ENCODE data around the gene WDR35.
"Not testable (repeated sequence)": the region's sequence is repeated elsewhere in the genome, so short reads cannot be mapped to it uniquely, and the experiment has no call there.

The WDR35 gene

GRCh38 chr2:19881221-19881907, 108.5 kb downstream of the WDR35 start:
- 72 to 94% methylated on average over 2 of the region's 2 CpGs for WGBS, 2 experiments (ENCODE audit: insufficient coverage in 2 of 2)
- Histone ChIP-seq H3K4me3 (ENCODE audit: extremely low read depth, insufficient read depth, low read length, poor library complexity, severe bottlenecking) (no peak overlapping the region), H3K4me1 (ENCODE audit: control insufficient read depth, insufficient read depth, low read length, poor library complexity, severe bottlenecking) (no peaks in the 10 kb centered on the region), H3K36me3 (ENCODE audit: control insufficient read depth, insufficient read depth, low read length) (no peaks in the 10 kb centered on the region), H3K27ac (ENCODE audit: low read depth, low read length, severe bottlenecking) (no peak overlapping the region), H3K9me3 (ENCODE audit: control insufficient read depth, low read length) (no peaks in the 10 kb centered on the region)

GRCh38 chr2:19880191-19880590, 109.7 kb downstream of the WDR35 start:
- H3K4me3 ChIP-seq (ENCODE audit: extremely low read depth, insufficient read depth, low read length, poor library complexity, severe bottlenecking); H3K4me1 ChIP-seq (ENCODE audit: control insufficient read depth, insufficient read depth, low read length, poor library complexity, severe bottlenecking); H3K27ac ChIP-seq (ENCODE audit: low read depth, low read length, severe bottlenecking); H3K36me3 ChIP-seq (ENCODE audit: control insufficient read depth, insufficient read depth, low read length); H3K9me3 ChIP-seq (ENCODE audit: control insufficient read depth, low read length): not testable (repeated sequence)

- Histone ChIP-seq H3K27ac (ENCODE audit: low read depth, low read length, severe bottlenecking) (no peak overlapping the region), H3K36me3 (ENCODE audit: control insufficient read depth, insufficient read depth, low read length) (no peaks in the 10 kb centered on the region), H3K4me3 (ENCODE audit: extremely low read depth, insufficient read depth, low read length, poor library complexity, severe bottlenecking) (no peak overlapping the region), H3K4me1 (ENCODE audit: control insufficient read depth, insufficient read depth, low read length, poor library complexity, severe bottlenecking) (no peaks in the 10 kb centered on the region), H3K9me3 (ENCODE audit: control insufficient read depth, low read length) (no peaks in the 10 kb centered on the region)
- 90 to 91% methylated on average over 3 of the region's 3 CpGs for WGBS, 2 experiments (ENCODE audit: insufficient coverage in 2 of 2)
Measured at GRCh38 chr2:19879120-19879519, 110.8 kb downstream of the WDR35 start.

GRCh38 chr2:19878268-19879046, 111.4 kb downstream of the WDR35 start:
- Histone ChIP-seq H3K9me3 (ENCODE audit: control insufficient read depth, low read length) (no peaks in the 10 kb centered on the region), H3K27ac (ENCODE audit: low read depth, low read length, severe bottlenecking) (no peak overlapping the region), H3K36me3 (ENCODE audit: control insufficient read depth, insufficient read depth, low read length) (no peaks in the 10 kb centered on the region), H3K4me1 (ENCODE audit: control insufficient read depth, insufficient read depth, low read length, poor library complexity, severe bottlenecking) (no peaks in the 10 kb centered on the region), H3K4me3 (ENCODE audit: extremely low read depth, insufficient read depth, low read length, poor library complexity, severe bottlenecking) (no peak overlapping the region)
- 88 to 93% methylated on average over 11 to 12 of the region's 12 CpGs for WGBS, 2 experiments (ENCODE audit: insufficient coverage in 2 of 2)

- Histone ChIP-seq H3K4me3 (ENCODE audit: extremely low read depth, insufficient read depth, low read length, poor library complexity, severe bottlenecking) (no peak overlapping the region), H3K27ac (ENCODE audit: low read depth, low read length, severe bottlenecking) (no peak overlapping the region), H3K9me3 (ENCODE audit: control insufficient read depth, low read length) (no peaks in the 10 kb centered on the region), H3K4me1 (ENCODE audit: control insufficient read depth, insufficient read depth, low read length, poor library complexity, severe bottlenecking) (no peaks in the 10 kb centered on the region), H3K36me3 (ENCODE audit: control insufficient read depth, insufficient read depth, low read length) (no peaks in the 10 kb centered on the region)
- 86 to 90% methylated on average over 1 to 2 of the region's 4 CpGs for WGBS, 2 experiments (ENCODE audit: insufficient coverage in 2 of 2)
Measured at GRCh38 chr2:19876751-19877150, 113.2 kb downstream of the WDR35 start.

GRCh38 chr2:19875280-19875679, 114.6 kb downstream of the WDR35 start:
- H3K27ac ChIP-seq (ENCODE audit: low read depth, low read length, severe bottlenecking) = no peak overlapping the region
- no peaks in the 10 kb centered on the region for H3K9me3 ChIP-seq (ENCODE audit: control insufficient read depth, low read length)
- no peaks in the 10 kb centered on the region for H3K4me1 ChIP-seq (ENCODE audit: control insufficient read depth, insufficient read depth, low read length, poor library complexity, severe bottlenecking)
- 83% methylated on average over 1 of the region's 1 CpG; no CpG with 5 or more reads in 1 of the 2 experiments for WGBS, 2 experiments (ENCODE audit: insufficient coverage in 2 of 2)
- no peaks in the 10 kb centered on the region for H3K36me3 ChIP-seq (ENCODE audit: control insufficient read depth, insufficient read depth, low read length)
- H3K4me3 ChIP-seq (ENCODE audit: extremely low read depth, insufficient read depth, low read length, poor library complexity, severe bottlenecking) = no peak overlapping the region

- Histone ChIP-seq H3K9me3 (ENCODE audit: control insufficient read depth, low read length) (no peaks in the 10 kb centered on the region), H3K4me1 (ENCODE audit: control insufficient read depth, insufficient read depth, low read length, poor library complexity, severe bottlenecking) (no peaks in the 10 kb centered on the region), H3K4me3 (ENCODE audit: extremely low read depth, insufficient read depth, low read length, poor library complexity, severe bottlenecking) (no peak overlapping the region), H3K27ac (ENCODE audit: low read depth, low read length, severe bottlenecking) (no peak overlapping the region), H3K36me3 (ENCODE audit: control insufficient read depth, insufficient read depth, low read length) (no peaks in the 10 kb centered on the region)
- 92 to 95% methylated on average over 3 of the region's 3 CpGs for WGBS, 2 experiments (ENCODE audit: insufficient coverage in 2 of 2)
Measured at GRCh38 chr2:19874726-19875125, 115.2 kb downstream of the WDR35 start.

GRCh38 chr2:19873014-19873413, 116.9 kb downstream of the WDR35 start:
- Histone ChIP-seq H3K4me3 (ENCODE audit: extremely low read depth, insufficient read depth, low read length, poor library complexity, severe bottlenecking) (no peak overlapping the region), H3K36me3 (ENCODE audit: control insufficient read depth, insufficient read depth, low read length) (no peaks in the 10 kb centered on the region), H3K9me3 (ENCODE audit: control insufficient read depth, low read length) (no peaks in the 10 kb centered on the region), H3K27ac (ENCODE audit: low read depth, low read length, severe bottlenecking) (no peak overlapping the region), H3K4me1 (ENCODE audit: control insufficient read depth, insufficient read depth, low read length, poor library complexity, severe bottlenecking) (no peaks in the 10 kb centered on the region)
- WGBS, 2 experiments (ENCODE audit: insufficient coverage in 2 of 2) = 80% methylated on average over 3 of the region's 5 CpGs; no CpG with 5 or more reads in 1 of the 2 experiments

GRCh38 chr2:19872302-19872701, 117.6 kb downstream of the WDR35 start:
- Histone ChIP-seq H3K9me3 (ENCODE audit: control insufficient read depth, low read length) (no peaks in the 10 kb centered on the region), H3K4me1 (ENCODE audit: control insufficient read depth, insufficient read depth, low read length, poor library complexity, severe bottlenecking) (no peaks in the 10 kb centered on the region)
- WGBS, 2 experiments (ENCODE audit: insufficient coverage in 2 of 2) = 50 to 74% methylated on average over 1 to 2 of the region's 3 CpGs

GRCh38 chr2:19871836-19872235, 118.1 kb downstream of the WDR35 start:
- no peaks in the 10 kb centered on the region for H3K36me3 ChIP-seq (ENCODE audit: control insufficient read depth, insufficient read depth, low read length)
- H3K4me3 ChIP-seq (ENCODE audit: extremely low read depth, insufficient read depth, low read length, poor library complexity, severe bottlenecking) = no peak overlapping the region
- WGBS, 2 experiments (ENCODE audit: insufficient coverage in 2 of 2) = 82 to 83% methylated on average over 1 to 2 of the region's 2 CpGs
- no peaks in the 10 kb centered on the region for H3K4me1 ChIP-seq (ENCODE audit: control insufficient read depth, insufficient read depth, low read length, poor library complexity, severe bottlenecking)
- no peak overlapping the region for H3K27ac ChIP-seq (ENCODE audit: low read depth, low read length, severe bottlenecking)
- no peaks in the 10 kb centered on the region for H3K9me3 ChIP-seq (ENCODE audit: control insufficient read depth, low read length)

More at GRCh38 chr2:19872302-19872701, 117.6 kb downstream of the WDR35 start:
- no peak overlapping the region for H3K27ac ChIP-seq (ENCODE audit: low read depth, low read length, severe bottlenecking)
- H3K4me3 ChIP-seq (ENCODE audit: extremely low read depth, insufficient read depth, low read length, poor library complexity, severe bottlenecking) = no peak overlapping the region
- no peaks in the 10 kb centered on the region for H3K36me3 ChIP-seq (ENCODE audit: control insufficient read depth, insufficient read depth, low read length)

GRCh38 chr2:19870792-19871191, 119.1 kb downstream of the WDR35 start:
- no peak overlapping the region for H3K4me3 ChIP-seq (ENCODE audit: extremely low read depth, insufficient read depth, low read length, poor library complexity, severe bottlenecking)
- H3K36me3 ChIP-seq (ENCODE audit: control insufficient read depth, insufficient read depth, low read length) = no peaks in the 10 kb centered on the region
- 78 to 79% methylated on average over 4 of the region's 4 CpGs for WGBS, 2 experiments (ENCODE audit: insufficient coverage in 2 of 2)
- H3K4me1 ChIP-seq (ENCODE audit: control insufficient read depth, insufficient read depth, low read length, poor library complexity, severe bottlenecking) = no peaks in the 10 kb centered on the region
- H3K9me3 ChIP-seq (ENCODE audit: control insufficient read depth, low read length) = no peaks in the 10 kb centered on the region
- H3K27ac ChIP-seq (ENCODE audit: low read depth, low read length, severe bottlenecking) = no peak overlapping the region
